ENCODE data around the gene CLDN5.

Gene CLDN5

GRCh38 chr22:19504900-19505734 lies 19.1 kb downstream of the CLDN5 start:
- DNase-seq (ENCODE audit: low read depth in 2 of 2), result no peak

GRCh38 chr22:19503869-19504268 lies 20.3 kb downstream of the CLDN5 start:
- DNase-seq (ENCODE audit: low read depth in 2 of 2), result no peak

GRCh38 chr22:19503367-19503766 lies 20.8 kb downstream of the CLDN5 start:
- DNase-seq (ENCODE audit: low read depth in 2 of 2), result no peak

GRCh38 chr22:19501897-19502447 lies 22.2 kb downstream of the CLDN5 start:
- no peak for DNase-seq (ENCODE audit: low read depth in 2 of 2)

- no peak for DNase-seq (ENCODE audit: low read depth in 2 of 2)
Measured at GRCh38 chr22:19499880-19500242, 24.3 kb downstream of the CLDN5 start.

GRCh38 chr22:19499236-19499879 lies 24.9 kb downstream of the CLDN5 start:
- DNase-seq (ENCODE audit: low read depth in 2 of 2), result no peak

GRCh38 chr22:19498866-19499190 lies 25.4 kb downstream of the CLDN5 start:
- no peak for DNase-seq (ENCODE audit: low read depth in 2 of 2)

- DNase-seq (ENCODE audit: low read depth in 2 of 2), result no peak
Measured at GRCh38 chr22:19498154-19498865, 25.9 kb downstream of the CLDN5 start.

- DNase-seq (ENCODE audit: low read depth in 2 of 2), result no peak
Measured at GRCh38 chr22:19497245-19497644, 27.0 kb downstream of the CLDN5 start.

- DNase-seq (ENCODE audit: low read depth in 2 of 2), result no peak
Measured at GRCh38 chr22:19496324-19496630, 27.9 kb downstream of the CLDN5 start.

- DNase-seq (ENCODE audit: low read depth in 2 of 2), result no peak
Measured at GRCh38 chr22:19495562-19496323, 28.5 kb downstream of the CLDN5 start.

- DNase-seq (ENCODE audit: low read depth in 2 of 2), result no peak
Measured at GRCh38 chr22:19494676-19495173, 29.5 kb downstream of the CLDN5 start.

GRCh38 chr22:19494001-19494560 lies 30.1 kb downstream of the CLDN5 start:
- DNase-seq (ENCODE audit: low read depth in 2 of 2), result no peak

GRCh38 chr22:19492504-19493174 lies 31.6 kb downstream of the CLDN5 start:
- DNase-seq (ENCODE audit: low read depth in 2 of 2), result no peak

- no peak for DNase-seq (ENCODE audit: low read depth in 2 of 2)
Measured at GRCh38 chr22:19490628-19491230, 33.5 kb downstream of the CLDN5 start.

- DNase-seq (ENCODE audit: low read depth in 2 of 2), result no peak
Measured at GRCh38 chr22:19488884-19489843, 35.0 kb downstream of the CLDN5 start.

GRCh38 chr22:19488285-19488684 lies 35.9 kb downstream of the CLDN5 start:
- no peak for DNase-seq (ENCODE audit: low read depth in 2 of 2)

- no peak for DNase-seq (ENCODE audit: low read depth in 2 of 2)
Measured at GRCh38 chr22:19483481-19484244, 40.5 kb downstream of the CLDN5 start.

GRCh38 chr22:19482297-19482696 lies 41.9 kb downstream of the CLDN5 start:
- DNase-seq (ENCODE audit: low read depth in 2 of 2), result no peak

All from activated CD8-positive, alpha-beta memory T cell treated with anti-CD3 and anti-CD28 coated beads for 4 hours (primary cell).